MCF 10A (cell line): ENCODE measurements around the gene GNL3L. TPM values are rescaled to one million over a fixed set of nuclear protein-coding genes. Genes with fewer than 3 reads are reported as not detected.

ENCODE experiments used
- BruUV-seq: library from RNA; stranded (reverse); fragments of 400-500 nt; replicated peaks from 2 replicates; lab custom pipeline; 2021; lab: Mats Ljungman, UMichigan
- CTCF ChIA-PET: fragments of 300-600 bp; sonication (Branson Sonifier 250); formaldehyde crosslinking; extraction: SDS; loops from one replicate; lab custom pipeline; 2021; ENCODE audit warnings: antibody characterized with exemption, inconsistent platforms; lab: Yijun Ruan, JAX
- POLR2A ChIA-PET: fragments of 300-600, 350-650 bp; sonication (Branson Sonifier 250); formaldehyde crosslinking; extraction: SDS; loops from one replicate; lab custom pipeline; 2020; ENCODE audit warnings: antibody characterized with exemption, inconsistent platforms; lab: Yijun Ruan, JAX
- DNase-seq: peaks from one replicate; pipeline ENCODE4 v3.0.0-alpha.2; 2018; ENCODE audit not compliant: unreplicated experiment
- H3K27ac Mint-ChIP-seq: one replicate; pipeline ENCODE4 v1.8.0; 2022; ENCODE audit warnings: mild to moderate bottlenecking, low read depth, mixed read lengths; ENCODE audit not compliant: unreplicated experiment
- H3K27me3 Mint-ChIP-seq: one replicate; pipeline ENCODE4 v1.8.0; 2022; ENCODE audit warnings: mixed read lengths; ENCODE audit not compliant: insufficient read depth, unreplicated experiment
- H3K36me3 Mint-ChIP-seq: one replicate; pipeline ENCODE4 v1.8.0; 2022; ENCODE audit warnings: mild to moderate bottlenecking, moderate library complexity, mixed read lengths; ENCODE audit not compliant: insufficient read depth, unreplicated experiment
- H3K4me1 Mint-ChIP-seq: one replicate; pipeline ENCODE4 v1.8.0; 2022; ENCODE audit warnings: mixed read lengths; ENCODE audit not compliant: insufficient read depth, unreplicated experiment
- H3K4me3 Mint-ChIP-seq: one replicate; pipeline ENCODE4 v1.8.0; 2022; ENCODE audit warnings: mild to moderate bottlenecking, moderate library complexity, mixed read lengths; ENCODE audit not compliant: unreplicated experiment
- H3K9me3 Mint-ChIP-seq: one replicate; pipeline ENCODE4 v1.8.0; 2022; ENCODE audit warnings: mixed read lengths; ENCODE audit not compliant: unreplicated experiment
- intact Hi-C: fragments of 100-400 bp; cut with micrococcal nuclease; formaldehyde crosslinking; loops from 2 replicates; pipeline ENCODE4 v1.14.1; 2022
- total RNA-seq: library from RNA; stranded (reverse); gene quantifications from 2 replicates; pipeline ENCODE4 v1.2.3, GENCODE V29; 2022
- TF ChIP-seq, protein P1 (sequence below): fragments of 200-600 bp; IDR thresholded peaks from one replicate; pipeline ENCODE4 v1.8.0; 2022; ENCODE audit warnings: antibody characterized with exemption, mild to moderate bottlenecking; ENCODE audit not compliant: unreplicated experiment

Gene GNL3L
- total RNA-seq, 1 experiment from 2014 or later: 46.2 TPM

DNA sequence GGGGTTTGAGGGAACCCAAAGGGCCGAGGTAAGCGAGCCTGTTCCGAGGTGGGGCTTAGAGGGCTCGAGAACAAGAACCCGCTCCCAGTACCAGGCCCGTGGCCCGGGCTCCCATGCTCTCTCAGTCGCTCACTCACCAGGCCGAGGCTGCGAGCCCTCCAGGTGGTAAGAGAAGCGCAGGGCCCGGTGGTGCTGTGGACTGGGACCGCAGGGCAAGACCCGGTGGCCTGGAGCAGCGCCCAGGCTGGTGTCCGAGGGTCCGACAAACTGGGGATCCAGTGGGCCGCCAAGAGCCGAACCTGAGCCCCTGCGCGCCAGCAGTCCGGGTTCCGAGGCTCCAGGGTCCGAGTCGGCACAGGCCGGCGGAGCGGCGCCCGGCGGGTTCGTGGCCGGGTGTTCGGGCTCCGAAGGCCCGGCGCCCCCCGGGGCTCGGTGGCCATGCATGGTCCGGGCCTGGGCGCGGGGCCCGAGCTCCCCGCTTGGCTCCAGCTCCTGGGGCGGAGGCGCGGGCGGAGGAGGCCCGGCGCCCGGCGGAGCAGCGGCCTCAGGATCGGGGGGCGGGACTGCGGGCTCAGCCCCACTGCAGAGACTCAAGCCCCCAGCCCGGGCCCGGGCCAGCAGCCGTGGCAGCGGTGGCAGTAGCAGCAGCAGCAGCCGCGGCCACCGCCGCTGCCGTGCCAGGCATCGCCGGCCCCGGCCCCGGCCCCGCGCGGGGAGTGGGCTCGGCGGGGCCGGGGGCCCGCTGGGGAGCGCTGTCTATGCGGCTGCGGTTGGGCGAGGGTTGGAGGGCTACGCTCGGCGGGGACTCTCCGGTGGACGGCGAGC, 34.8 kb upstream of the GNL3L start:
- POLR2A ChIA-PET: interaction anchor here (0.7 to 2.2 kb wide), 3 partner anchors 34 to 55 kb away, joined by 3 to 8 read pairs (median 6); partner anchors contain the start of gene TSR2
- intact Hi-C loops: no loop called here
- Mint-ChIP-seq H3K4me1 (no peaks in the 10 kb centered on the region), H3K9me3 (no peaks in the 10 kb centered on the region), H3K36me3 (no peaks in the 10 kb centered on the region), H3K27ac (peak overlapping the region; percentile 24), H3K27me3 (peaks cover 59% of the 10 kb centered on the region), H3K4me3 (peak overlapping the region; percentile 74)
- TF ChIP-seq, protein P1, sequence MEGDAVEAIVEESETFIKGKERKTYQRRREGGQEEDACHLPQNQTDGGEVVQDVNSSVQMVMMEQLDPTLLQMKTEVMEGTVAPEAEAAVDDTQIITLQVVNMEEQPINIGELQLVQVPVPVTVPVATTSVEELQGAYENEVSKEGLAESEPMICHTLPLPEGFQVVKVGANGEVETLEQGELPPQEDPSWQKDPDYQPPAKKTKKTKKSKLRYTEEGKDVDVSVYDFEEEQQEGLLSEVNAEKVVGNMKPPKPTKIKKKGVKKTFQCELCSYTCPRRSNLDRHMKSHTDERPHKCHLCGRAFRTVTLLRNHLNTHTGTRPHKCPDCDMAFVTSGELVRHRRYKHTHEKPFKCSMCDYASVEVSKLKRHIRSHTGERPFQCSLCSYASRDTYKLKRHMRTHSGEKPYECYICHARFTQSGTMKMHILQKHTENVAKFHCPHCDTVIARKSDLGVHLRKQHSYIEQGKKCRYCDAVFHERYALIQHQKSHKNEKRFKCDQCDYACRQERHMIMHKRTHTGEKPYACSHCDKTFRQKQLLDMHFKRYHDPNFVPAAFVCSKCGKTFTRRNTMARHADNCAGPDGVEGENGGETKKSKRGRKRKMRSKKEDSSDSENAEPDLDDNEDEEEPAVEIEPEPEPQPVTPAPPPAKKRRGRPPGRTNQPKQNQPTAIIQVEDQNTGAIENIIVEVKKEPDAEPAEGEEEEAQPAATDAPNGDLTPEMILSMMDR: no peak
- CTCF ChIA-PET: no interaction called here
- peak; percentile 33 for DNase-seq
- BruUV-seq: no TSS peak

DNA sequence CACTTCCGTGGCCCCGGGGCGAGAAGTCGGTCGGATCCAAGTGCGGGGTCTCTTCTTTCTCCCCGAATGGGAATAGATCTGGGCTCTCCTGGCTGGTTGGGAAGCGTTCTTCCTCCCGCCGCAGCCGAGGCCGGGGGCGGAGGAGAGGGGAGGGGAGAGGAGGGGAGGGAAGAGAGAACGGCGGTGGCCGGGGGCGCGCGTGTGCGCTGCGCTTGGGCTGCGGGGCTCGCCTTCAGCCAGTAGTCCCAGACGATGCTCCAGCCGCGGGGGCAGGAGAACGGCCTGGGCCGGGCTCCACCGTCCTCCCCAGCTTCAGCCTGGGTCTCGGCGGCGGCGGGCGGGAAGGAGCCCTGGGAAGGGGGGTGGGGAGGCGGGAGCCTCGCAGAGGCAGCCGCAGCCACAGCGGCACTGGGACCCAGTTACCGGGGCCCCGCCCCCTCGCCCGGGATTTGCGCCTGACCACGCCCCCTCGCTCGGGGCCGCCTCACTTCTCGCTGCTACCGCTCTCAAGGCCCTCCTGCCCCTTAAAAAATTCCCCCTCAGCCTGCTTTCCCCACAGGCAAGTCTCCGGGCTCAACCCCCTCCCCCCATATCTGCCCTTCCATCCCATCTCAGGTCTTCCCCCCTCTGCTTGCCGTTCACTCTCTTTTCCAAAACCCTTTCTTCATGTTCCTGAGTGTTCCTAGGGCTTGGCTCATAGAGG, 34.1 kb upstream of the GNL3L start, which contains the start of gene FGD1:
Gene FGD1 (minus strand): TSS at position 421 of the 703 bp plus-strand sequence. CDS start 802 bp downstream, outside the sequence.
- peak; percentile 58 for DNase-seq
- Mint-ChIP-seq H3K9me3 (no peaks in the 10 kb centered on the region), H3K4me3 (peak within 1 kb of the TSS; percentile 74), H3K27ac (peak within 1 kb of the TSS; percentile 40), H3K4me1 (no peaks in the 10 kb centered on the region), H3K36me3 (no peaks in the 10 kb centered on the region), H3K27me3 (peaks cover 59% of the 10 kb centered on the region)
- POLR2A ChIA-PET: interaction anchor here (0.9 to 2.2 kb wide), 2 partner anchors 34 to 56 kb away, joined by 6 to 8 read pairs; partner anchors contain the start of gene TSR2
- TF ChIP-seq, protein P1: no peak
- CTCF ChIA-PET: no interaction called here
- intact Hi-C loops: no loop called here
- no TSS peak for BruUV-seq

DNA sequence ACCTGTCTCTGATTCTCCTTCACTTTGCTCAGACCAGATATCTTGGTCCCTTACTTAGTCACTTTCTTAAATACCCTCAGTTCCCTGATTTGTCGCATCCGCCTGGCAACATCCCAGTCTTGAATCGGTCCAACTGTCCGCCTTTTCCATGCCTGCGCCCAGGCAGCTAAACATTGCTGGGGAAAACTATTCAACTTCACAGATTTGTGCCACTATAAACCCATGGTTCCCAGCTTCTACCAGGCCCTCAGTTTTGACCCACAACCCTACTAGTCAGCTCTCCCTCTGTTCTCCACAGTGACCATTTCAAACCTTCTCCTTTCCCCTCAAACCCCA, 33.5 kb upstream of the GNL3L start:
- peak overlapping the region; percentile 40 for H3K27ac Mint-ChIP-seq
- no peaks in the 10 kb centered on the region for H3K36me3 Mint-ChIP-seq
- intact Hi-C loops: no loop called here
- H3K9me3 Mint-ChIP-seq: no peaks in the 10 kb centered on the region
- CTCF ChIA-PET: no interaction called here
- TF ChIP-seq, protein P1: no peak
- no peak for DNase-seq
- H3K4me3 Mint-ChIP-seq: peak overlapping the region; percentile 68
- peaks cover 55% of the 10 kb centered on the region for H3K27me3 Mint-ChIP-seq
- BruUV-seq: no TSS peak
- H3K4me1 Mint-ChIP-seq: no peaks in the 10 kb centered on the region
- POLR2A ChIA-PET: interaction anchor here (0.9 kb wide), 1 partner anchor 34 kb away, joined by 4 read pairs; the partner anchor contains the start of gene GNL3L

DNA sequence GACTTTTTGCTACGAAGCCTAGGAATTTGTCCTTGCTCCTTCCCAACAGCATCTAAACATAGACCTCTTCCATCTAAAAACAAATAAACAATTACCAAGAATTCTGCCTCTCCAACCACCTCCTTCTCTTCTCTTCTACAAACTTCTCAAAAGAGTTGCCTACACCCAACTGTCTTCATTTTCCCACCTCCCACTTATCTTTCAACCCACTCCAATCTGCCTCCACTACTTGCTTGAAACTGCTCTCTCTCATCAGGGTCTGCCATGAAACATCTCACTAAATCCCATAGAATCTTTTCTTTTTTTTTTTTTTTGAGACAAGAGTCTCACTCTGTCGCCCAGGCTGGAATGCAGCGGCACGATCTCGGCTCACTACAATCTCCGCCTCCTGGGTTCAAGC, 33.1 kb upstream of the GNL3L start:
- Mint-ChIP-seq H3K4me1 (no peaks in the 10 kb centered on the region), H3K27ac (no peak overlapping the region), H3K9me3 (no peaks in the 10 kb centered on the region), H3K27me3 (peaks cover 54% of the 10 kb centered on the region), H3K36me3 (no peaks in the 10 kb centered on the region), H3K4me3 (peak overlapping the region; percentile 68)
- ChIA-PET POLR2A (interaction anchor here (0.9 kb wide), 1 partner anchor 33 kb away, joined by 4 read pairs; the partner anchor contains the start of gene GNL3L), CTCF (no interaction called here)
- intact Hi-C loops: no loop called here
- TF ChIP-seq, protein P1: no peak
- no peak for DNase-seq
- BruUV-seq: no TSS peak
